NCI-H2196 (cell line): ENCODE measurements around the gene SUCLG1.
"Not testable (repeated sequence)": the region's sequence is repeated elsewhere in the genome, so short reads cannot be mapped to it uniquely, and the experiment has no call there.

Source experiments
- DNase-seq: peaks from one replicate; lab custom pipeline; 2025; ENCODE audit not compliant: unreplicated experiment; lab: John Stamatoyannopoulos, UW

Gene SUCLG1

DNA sequence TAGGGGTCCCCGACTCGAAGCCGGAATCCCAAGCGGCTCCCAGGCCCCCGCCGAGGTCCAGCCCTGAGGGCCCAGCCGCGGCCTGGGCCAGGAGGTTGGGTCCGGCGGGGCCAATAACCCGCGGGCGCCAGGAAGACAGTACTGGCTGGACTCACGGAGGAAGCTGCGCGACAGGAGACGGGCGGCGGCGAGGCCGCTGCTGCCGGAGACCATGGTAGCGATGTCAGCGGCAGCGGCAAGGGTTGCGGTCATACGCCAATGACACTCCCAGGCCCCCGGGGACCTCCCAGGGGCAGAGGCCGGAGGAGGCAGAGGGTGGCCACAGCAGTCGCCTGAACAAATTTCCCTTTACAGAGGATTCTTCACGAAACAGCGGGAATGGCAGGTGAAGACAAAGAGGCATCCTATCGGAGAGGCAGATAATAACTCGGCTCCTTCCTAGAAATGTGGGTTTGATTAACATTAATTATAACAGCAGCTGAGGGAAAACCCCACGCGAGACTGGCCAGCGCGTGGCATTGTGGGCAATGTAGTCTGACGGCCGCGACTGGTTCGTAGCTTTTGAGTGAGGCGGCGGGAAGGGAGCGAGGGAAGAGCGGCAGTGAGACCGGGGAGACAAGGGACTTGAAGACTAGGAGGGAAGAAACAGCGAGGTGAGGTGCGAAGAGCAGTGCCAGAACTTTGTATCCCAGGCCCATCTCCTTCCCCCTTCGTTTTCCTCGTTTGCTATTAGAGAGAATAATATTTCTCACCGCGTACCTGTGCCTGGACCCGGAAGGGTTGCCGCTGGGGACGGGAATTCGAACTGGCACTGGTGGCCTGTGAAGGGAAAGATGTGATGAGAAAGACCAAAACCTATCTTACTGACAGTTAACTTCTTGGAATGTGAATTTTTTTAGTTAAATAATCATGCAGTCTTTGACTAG, at the start of gene SUCLG1:
Gene SUCLG1, minus strand, starts transcription at position 263 of the 926 bp plus-strand sequence. Its CDS starts 11 bp downstream, at position 252.
- peak; percentile 57 for DNase-seq

DNA sequence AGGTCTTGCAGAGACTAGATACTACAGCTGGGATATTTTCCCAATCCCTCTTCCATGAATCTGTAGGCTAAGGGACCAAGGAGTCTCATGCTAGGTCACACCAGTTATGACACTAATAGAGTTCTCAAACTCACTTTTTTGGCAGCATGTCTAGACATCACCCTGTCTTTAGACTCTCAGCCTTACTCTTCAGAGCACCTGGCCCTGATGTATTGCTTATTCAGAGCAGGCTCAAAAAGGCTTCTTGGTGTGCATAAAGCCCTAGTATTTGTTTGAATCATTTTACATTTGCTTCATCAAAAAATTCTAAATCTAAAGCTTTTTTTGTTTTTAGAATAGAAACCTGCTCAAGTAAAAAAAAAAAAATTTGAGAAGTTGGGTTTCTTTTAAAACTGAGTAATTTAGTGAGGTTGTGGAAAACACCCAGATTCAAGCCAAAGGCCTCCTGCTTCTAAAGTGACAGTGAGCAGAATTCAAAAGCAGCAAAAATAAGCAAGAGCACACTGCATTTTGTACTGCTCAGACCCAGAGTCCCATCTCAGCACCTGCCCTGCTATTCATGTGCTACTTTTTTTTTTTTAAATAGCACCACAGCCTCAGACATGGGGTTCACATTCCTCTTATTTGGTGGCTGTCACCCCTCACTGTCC, 39.2 kb upstream of the SUCLG1 start:
- no peak for DNase-seq

- no peak for DNase-seq
Measured at GRCh38 chr2:84497285-84497684, 38.2 kb upstream of the SUCLG1 start.

DNA sequence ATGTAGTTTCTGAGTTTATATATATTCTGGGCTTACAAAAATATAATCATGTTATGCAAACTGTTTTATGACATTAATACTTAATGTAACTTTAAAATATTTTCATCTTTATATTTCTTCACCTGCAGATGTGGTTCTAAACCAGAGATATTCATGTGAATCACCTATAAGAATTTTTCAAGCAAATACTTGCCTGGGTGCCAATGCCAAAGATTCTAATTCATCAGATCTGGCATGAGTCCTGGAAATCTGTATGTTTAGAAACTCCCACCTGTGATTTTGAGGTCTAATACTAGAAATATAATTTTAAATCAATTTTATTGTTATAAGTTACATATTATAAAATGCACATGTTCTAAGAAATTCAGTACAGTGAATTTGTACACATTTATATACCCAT, 37.3 kb upstream of the SUCLG1 start:
- DNase-seq = no peak

DNA sequence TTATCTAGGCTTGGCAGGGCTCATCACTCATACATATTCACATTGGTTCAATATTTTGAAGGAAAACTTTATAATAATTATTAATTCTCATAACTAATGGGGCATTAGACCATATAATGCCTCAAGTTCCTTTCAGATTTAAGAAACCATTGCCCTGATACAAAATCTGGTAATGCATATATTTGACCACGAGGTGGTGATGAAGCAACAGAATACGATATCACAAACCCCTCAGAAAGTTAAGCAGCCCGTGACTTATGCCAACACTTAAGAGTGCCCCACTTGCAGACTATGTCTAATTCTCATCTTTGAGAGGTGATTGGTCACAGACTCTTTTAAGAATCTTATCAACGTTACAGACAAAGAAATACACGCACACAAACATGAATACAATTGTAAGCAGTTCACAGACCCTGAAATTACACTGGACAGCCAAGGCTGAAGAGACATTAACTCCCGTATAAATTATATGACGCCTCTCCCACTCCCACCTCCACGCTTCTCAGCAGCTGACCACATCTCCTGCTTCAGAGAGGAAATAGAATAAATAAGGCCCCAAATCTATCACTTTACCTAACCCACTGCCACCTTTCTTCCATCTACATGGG, 36.6 kb upstream of the SUCLG1 start:
- peak; percentile 9 for DNase-seq

DNA sequence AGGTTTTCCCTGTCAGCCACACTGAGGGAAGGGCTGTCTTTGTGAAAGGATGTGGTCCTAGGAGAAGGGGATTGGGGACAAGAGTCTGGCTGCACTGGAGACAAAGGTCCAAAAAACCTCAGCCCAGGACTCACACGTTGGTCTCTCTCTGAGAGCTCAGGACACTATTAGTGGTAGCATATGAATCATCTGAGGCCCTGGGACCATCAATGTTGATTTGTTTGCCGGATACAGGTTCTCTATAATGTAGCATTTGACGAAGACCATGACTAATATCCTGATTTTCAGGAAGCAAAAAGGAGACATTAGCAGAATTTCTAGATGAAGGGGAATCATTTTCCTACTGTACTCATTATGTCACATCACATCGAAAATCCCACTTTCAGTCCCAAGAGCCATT, 35.0 kb upstream of the SUCLG1 start:
- no peak for DNase-seq

DNA sequence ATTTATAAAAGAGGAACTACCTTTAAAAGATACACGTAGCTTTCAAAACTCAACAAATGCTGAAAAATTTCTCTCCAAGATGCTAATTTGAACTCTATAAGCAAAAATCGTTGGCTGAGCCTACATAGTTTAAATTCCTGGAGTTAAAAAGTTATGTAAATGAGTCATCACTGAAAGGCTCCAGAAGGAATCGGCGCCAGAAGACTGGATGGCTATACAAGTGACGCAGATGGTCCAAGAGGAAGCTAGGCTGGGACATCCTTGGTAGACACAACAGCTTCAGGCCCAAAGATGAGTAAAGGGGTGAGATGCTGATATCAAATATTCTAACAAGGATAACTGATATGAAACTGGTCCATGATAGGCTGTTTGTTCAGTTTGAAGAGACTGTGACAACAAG, 34.4 kb upstream of the SUCLG1 start:
- DNase-seq = no peak

DNA sequence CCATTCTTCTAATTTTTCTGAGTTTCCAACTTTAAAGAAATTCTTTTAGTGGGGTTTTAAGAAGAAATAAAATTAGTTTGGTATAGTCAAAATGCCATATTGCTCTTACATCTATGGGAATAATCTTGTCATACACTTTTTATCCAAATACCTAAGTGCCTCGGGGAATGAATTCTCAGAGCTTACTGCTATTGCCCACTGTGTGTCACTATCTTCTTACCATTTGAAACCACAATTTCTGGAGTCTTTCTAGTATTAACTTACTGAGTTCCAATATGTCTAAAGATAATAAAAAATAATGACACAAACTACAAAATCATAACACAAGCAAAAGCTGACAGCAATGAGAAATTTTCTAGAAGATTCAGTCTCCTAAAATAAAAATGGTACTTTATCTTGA, 33.5 kb upstream of the SUCLG1 start:
- DNase-seq = no peak

DNA sequence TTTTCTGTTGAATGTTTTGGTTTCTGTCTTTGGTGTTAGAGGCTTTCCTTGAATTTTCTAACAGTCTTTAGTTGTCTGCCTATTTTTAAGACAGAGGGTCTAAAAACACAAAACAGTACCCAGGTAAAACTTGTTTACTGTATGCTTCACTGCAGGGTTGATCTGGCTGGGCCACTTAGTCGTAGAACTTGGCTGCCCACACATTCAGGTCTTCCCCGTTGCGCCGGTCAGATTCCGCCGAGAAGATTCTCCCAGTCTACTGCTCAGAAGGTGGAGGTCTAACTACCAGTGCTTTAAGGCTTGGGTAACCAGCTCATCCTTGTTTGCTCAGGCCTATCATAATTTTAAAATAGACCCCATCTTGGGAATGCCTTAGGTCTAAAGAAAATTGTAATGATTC, 32.7 kb upstream of the SUCLG1 start:
- DNase-seq = no peak

DNA sequence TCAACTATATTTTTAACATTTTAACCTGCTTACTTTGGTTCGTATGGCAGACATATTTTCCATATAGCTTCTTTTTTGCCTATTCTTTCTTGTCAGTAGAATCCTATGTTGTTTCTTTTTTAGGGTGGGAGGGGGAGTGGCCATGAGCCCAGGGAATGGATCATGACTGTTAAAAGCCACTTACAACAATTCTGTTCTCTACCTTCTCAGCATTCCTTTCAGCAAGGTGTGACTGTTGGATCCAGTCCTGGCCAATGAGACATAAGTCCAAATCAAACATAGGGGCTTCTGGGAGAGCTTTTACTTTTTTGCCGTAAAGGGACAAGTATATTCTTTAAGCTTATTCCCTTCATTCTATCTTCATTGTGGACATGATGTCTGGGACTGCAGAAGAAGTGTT, 32.2 kb upstream of the SUCLG1 start:
- DNase-seq = no peak

- no peak for DNase-seq
Measured at GRCh38 chr2:84487298-84487996, 28.4 kb upstream of the SUCLG1 start.

GRCh38 chr2:84486441-84487115, 27.5 kb upstream of the SUCLG1 start:
- no peak for DNase-seq

GRCh38 chr2:84483320-84483719, 24.2 kb upstream of the SUCLG1 start:
- no peak for DNase-seq

GRCh38 chr2:84482603-84483002, 23.5 kb upstream of the SUCLG1 start:
- no peak for DNase-seq

GRCh38 chr2:84481702-84482101, 22.6 kb upstream of the SUCLG1 start:
- DNase-seq = no peak

- no peak for DNase-seq
Measured at GRCh38 chr2:84478867-84479266, 19.8 kb upstream of the SUCLG1 start.

GRCh38 chr2:84477886-84478285, 18.8 kb upstream of the SUCLG1 start:
- no peak for DNase-seq

DNA sequence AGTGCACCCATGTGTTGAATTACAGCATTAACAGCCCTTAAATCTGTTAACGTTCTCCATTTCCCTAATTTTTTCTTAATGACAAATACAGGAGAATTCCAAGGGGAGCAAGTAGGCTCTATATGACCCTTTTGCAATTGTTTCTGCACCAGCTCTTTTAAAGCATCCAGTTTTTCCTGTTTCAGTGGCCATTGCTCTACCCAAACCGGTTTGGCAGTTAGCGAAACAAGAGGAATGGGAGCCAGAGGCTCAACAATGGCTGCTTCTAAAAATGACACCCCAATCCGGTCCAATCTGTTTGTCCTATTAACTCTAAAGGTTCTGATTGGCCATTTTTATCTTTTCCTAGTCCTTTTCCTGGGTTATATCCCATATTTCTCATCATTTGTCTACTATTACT, 15.1 kb upstream of the SUCLG1 start:
- no peak for DNase-seq

GRCh38 chr2:84472856-84473565, 13.9 kb upstream of the SUCLG1 start:
- DNase-seq = no peak

DNA sequence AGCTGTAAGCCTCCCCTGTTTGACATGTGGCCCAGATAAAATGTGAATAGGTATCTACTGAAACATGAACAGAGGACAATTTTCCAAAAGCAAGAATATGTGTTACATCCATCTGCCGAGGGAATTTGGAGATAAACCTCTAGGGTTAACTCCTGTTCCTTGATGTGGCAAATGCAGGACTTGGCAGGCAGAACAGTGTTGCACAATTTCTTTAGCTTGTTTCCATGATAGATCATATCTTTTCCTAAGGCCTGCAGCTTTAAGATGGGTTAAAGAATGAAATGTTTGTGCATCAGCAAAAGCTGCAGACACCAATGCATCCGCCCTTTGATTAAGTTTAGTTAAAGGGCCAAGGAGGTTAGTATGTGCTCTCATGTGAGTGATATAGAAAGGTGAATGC, 13.3 kb upstream of the SUCLG1 start:
- not testable (repeated sequence) for DNase-seq
